K562 (cell line): ENCODE results near the gene IRF4. TPM values are rescaled to one million over a fixed set of nuclear protein-coding genes. Genes with fewer than 3 reads are reported as not detected.

ENCODE experiments used
- ATAC-seq: fragments of 200-7000 bp; cut with Tn5 transposase; 3 replicates; pipeline ENCODE4 v1.9.1; 2020; ENCODE audit warnings: moderate library complexity
- BruUV-seq: library from RNA; stranded (reverse); fragments of 400-500 nt; replicated peaks from 2 replicates; lab custom pipeline; 2021; lab: Mats Ljungman, UMichigan
- CTCF ChIA-PET: fragments of 300-600 bp; formaldehyde crosslinking; extraction: SDS; loops from one replicate; lab custom pipeline; 2021; ENCODE audit warnings: low intra/inter-chr PET ratio; lab: Yijun Ruan, JAX
- POLR2A ChIA-PET: fragments of 300-600, 350-650 bp; sonication (Branson Sonifier 250); formaldehyde crosslinking; extraction: SDS; loops from one replicate; lab custom pipeline; 2021; ENCODE audit warnings: antibody characterized with exemption, inconsistent platforms; lab: Yijun Ruan, JAX
- DNase-seq, 4 experiments: peaks; one replicate each; pipeline versions ENCODE4 v3.0.0 to v3.0.0-alpha.2; 2011 to 2018; ENCODE audit warnings: low spot score in 3 of 4, mixed read lengths in 3 of 4; ENCODE audit errors: extremely low read depth in 1 of 4
- FAIRE-seq: peaks from 2 replicates; lab custom pipeline; 2011; peaks lifted over from hg19 to GRCh38; lab: Jason Lieb, UNC
- H2AFZ ChIP-seq: 2 replicates; pipeline ENCODE4 v1.6.0; 2011; ENCODE audit warnings: low read depth, low read length, control low read depth, inconsistent platforms
- H3K27ac ChIP-seq: fragments of 200-600 bp; 3 replicates; pipeline ENCODE4 v1.8.0; 2011; ENCODE audit warnings: low read depth, mild to moderate bottlenecking, control low read depth, inconsistent platforms, low read length, moderate library complexity, mixed read lengths; ENCODE audit errors: extremely low read depth
- H3K27me3 ChIP-seq, 2 experiments: fragments of 300-600 bp in 1 of 2; 2 replicates in 1 of 2; 3 replicates in 1 of 2; pipeline versions ENCODE4 v1.6.0 to v1.8.0; 2011; ENCODE audit warnings: inconsistent platforms in 2 of 2, low read length in 2 of 2, mild to moderate bottlenecking in 1 of 2, mixed read lengths in 1 of 2, moderate library complexity in 1 of 2; ENCODE audit not compliant: control insufficient read depth in 2 of 2, insufficient read depth in 2 of 2
- H3K36me3 ChIP-seq: fragments of 300-600 bp; 3 replicates; pipeline ENCODE4 v1.8.0; 2011; ENCODE audit warnings: mild to moderate bottlenecking, low read length, inconsistent platforms; ENCODE audit not compliant: control insufficient read depth, insufficient read depth
- H3K4me1 ChIP-seq, 2 experiments: fragments of 200-600 bp in 1 of 2; replicated peaks in 1 of 2; 2 replicates in 1 of 2; 3 replicates in 1 of 2; pipeline versions ENCODE4 v1.5.1 to v1.8.0; 2011; ENCODE audit warnings: inconsistent platforms in 2 of 2, low read length in 2 of 2, mild to moderate bottlenecking in 1 of 2, mixed read lengths in 1 of 2, moderate library complexity in 1 of 2; ENCODE audit not compliant: control insufficient read depth in 2 of 2, insufficient read depth in 2 of 2
- H3K4me2 ChIP-seq: 2 replicates; pipeline ENCODE4 v1.6.1; 2011; ENCODE audit warnings: low read length, control low read depth, inconsistent platforms, mixed read lengths; ENCODE audit not compliant: insufficient read depth
- H3K4me3 ChIP-seq: fragments of 200-600 bp; sonication (generic), shearing (Covaris generic); 2 replicates; pipeline ENCODE4 v1.5.1; 2016; ENCODE audit warnings: control low read depth, inconsistent platforms
- H3K79me2 ChIP-seq: fragments of 200-600 bp; 3 replicates; pipeline ENCODE4 v1.8.0; 2011; ENCODE audit warnings: low read length, inconsistent platforms; ENCODE audit not compliant: control insufficient read depth, insufficient read depth
- H3K9ac ChIP-seq, 2 experiments: 2 replicates each; pipeline versions ENCODE4 v1.6.0 to v1.6.1; 2011; ENCODE audit warnings: low read depth in 2 of 2, low read length in 2 of 2, control low read depth in 1 of 2, inconsistent platforms in 1 of 2, mild to moderate bottlenecking in 1 of 2, mixed read lengths in 1 of 2; ENCODE audit not compliant: insufficient read depth in 1 of 2
- H3K9me1 ChIP-seq: one replicate; pipeline ENCODE4 v1.6.0; 2011; ENCODE audit warnings: inconsistent platforms, mild to moderate bottlenecking, low read length, moderate library complexity; ENCODE audit not compliant: control insufficient read depth, insufficient read depth
- H3K9me3 ChIP-seq: replicated peaks from 2 replicates; pipeline ENCODE4 v1.5.1; 2011; ENCODE audit warnings: low read depth, low read length, inconsistent platforms; ENCODE audit not compliant: control insufficient read depth, insufficient read depth
- H4K20me1 ChIP-seq: replicated peaks from 2 replicates; pipeline ENCODE4 v1.6.1; 2011; ENCODE audit warnings: low read length, inconsistent platforms, mixed read lengths; ENCODE audit not compliant: control insufficient read depth, insufficient read depth
- CBFA2T3 ChIP-seq: fragments of 450-650 bp; IDR thresholded peaks from 2 replicates; pipeline ENCODE4 v1.6.1; 2017
- CSDE1 ChIP-seq, 2 experiments: fragments of 450-650 bp; IDR thresholded peaks; 2 replicates each; pipeline ENCODE4 v1.6.1; 2016; ENCODE audit warnings: mild to moderate bottlenecking in 1 of 2
- ELF1 ChIP-seq: fragments of 200-800 bp; sonication (Bioruptor generic); IDR thresholded peaks from 2 replicates; pipeline ENCODE4 v1.6.1; 2016; ENCODE audit warnings: missing genetic modification characterization, missing compliant biosample characterization
- FOXJ2 ChIP-seq: fragments of 200-800 bp; sonication (Bioruptor generic); IDR thresholded peaks from 2 replicates; pipeline ENCODE4 v1.6.1; 2016; ENCODE audit warnings: missing genetic modification characterization, missing compliant biosample characterization
- HNRNPK ChIP-seq: fragments of 200-400 bp; formaldehyde crosslinking; IDR thresholded peaks from one replicate; pipeline ENCODE4 v1.6.1; 2018; ENCODE audit warnings: mild to moderate bottlenecking, low read depth, low read length; ENCODE audit not compliant: poor library complexity, severe bottlenecking
- HSF4 ChIP-seq: fragments of 250-450 bp; sonication (Bioruptor Pico); IDR thresholded peaks from 2 replicates; pipeline ENCODE4 v2.1.2; 2022; ENCODE audit warnings: mild to moderate bottlenecking, moderate library complexity, borderline replicate concordance
- NFXL1 ChIP-seq: fragments of 450-650 bp; formaldehyde crosslinking; IDR thresholded peaks from 2 replicates; pipeline ENCODE4 v1.4.0; 2021; ENCODE audit warnings: mild to moderate bottlenecking
- PTBP1 ChIP-seq: fragments of 200-400 bp; formaldehyde crosslinking; IDR thresholded peaks from 2 replicates; pipeline ENCODE4 v1.6.1; 2017; ENCODE audit warnings: low read depth, low read length
- RBM25 ChIP-seq: fragments of 200-400 bp; formaldehyde crosslinking; IDR thresholded peaks from 2 replicates; pipeline ENCODE4 v1.6.1; 2018; ENCODE audit warnings: low read length, low read depth, moderate library complexity; ENCODE audit not compliant: severe bottlenecking
- SIN3A ChIP-seq, 2 experiments: fragments of 150-350 bp in 1 of 2; IDR thresholded peaks; 2 replicates each; pipeline ENCODE4 v1.6.1; 2011 to 2016; ENCODE audit warnings: borderline replicate concordance in 2 of 2, low read depth in 2 of 2, low read length in 2 of 2, mild to moderate bottlenecking in 2 of 2, moderate library complexity in 2 of 2; ENCODE audit not compliant: control insufficient read depth in 1 of 2
- SMAD2 ChIP-seq: fragments of 150-350 bp; IDR thresholded peaks from 2 replicates; pipeline ENCODE4 v1.6.1; 2014; ENCODE audit warnings: low read depth, mild to moderate bottlenecking, low read length
- TAL1 ChIP-seq: fragments of 450-650 bp; IDR thresholded peaks from 2 replicates; pipeline ENCODE4 v1.6.1; 2016; ENCODE audit warnings: mild to moderate bottlenecking
- TBP ChIP-seq: optimal IDR thresholded peaks from 2 replicates; pipeline ENCODE3; 2011; ENCODE audit warnings: low read depth, low read length, improper control_type of control experiment
- TRIM28 ChIP-seq: fragments of 450-650 bp; IDR thresholded peaks from 2 replicates; pipeline ENCODE4 v1.6.1; 2017
- TSC22D4 ChIP-seq: fragments of 450-650 bp; IDR thresholded peaks from 2 replicates; pipeline ENCODE4 v1.6.1; 2016; ENCODE audit warnings: missing genetic modification characterization, missing biosample characterization, control low read depth
- ZNF23 ChIP-seq: fragments of 250-450 bp; sonication (Bioruptor Pico); IDR thresholded peaks from 2 replicates; pipeline ENCODE4 v1.4.0; 2020; ENCODE audit warnings: mild to moderate bottlenecking
- ZNF384 ChIP-seq: IDR thresholded peaks from 2 replicates; pipeline ENCODE4 v1.6.1; 2012; ENCODE audit warnings: low read depth, low read length, improper control_type of control experiment
- WGBS: fragments of 100-300 bp; shearing (Covaris generic); methylation state at CpG from one replicate; pipeline ENCODE4 v1.1.6; 2016; ENCODE audit warnings: low coverage, mixed read lengths; ENCODE audit not compliant: insufficient coverage; ENCODE audit errors: missing lambda C conversion rate; 5-methylcytosine and 5-hydroxymethylcytosine counted together
- in situ Hi-C: fragments of 300-500 bp; cut with MboI; formaldehyde crosslinking; loops from 4 replicates; pipeline ENCODE4 v1.15.0; 2018; ENCODE audit warnings: inconsistent platforms, mixed read lengths
- intact Hi-C: fragments of 100-400 bp; cut with micrococcal nuclease; formaldehyde crosslinking; loops from 2 replicates; pipeline ENCODE4 v1.14.2; 2022
- polyA plus RNA-seq, 8 experiments: library from polyadenylated mRNA; depleted of rRNA in 4 of 8; stranded (reverse) in 5 of 8; unstranded in 3 of 8; fragments of >200 nt; fragmentation: Nextera tagmentation in 2 of 8; fragmentation: Illumina TruSeq in 1 of 8; extraction: Ambion mirVana in 2 of 8; extraction: Trizol in 1 of 8; gene quantifications; 2 replicates each; pipeline versions ENCODE4 v1.2.1 to v1.2.3, GENCODE V29; 2011 to 2014; ENCODE audit warnings: inconsistent platforms in 1 of 8, missing spikeins in 1 of 8
- total RNA-seq, 7 experiments: library from RNA; depleted of rRNA in 6 of 7; stranded (reverse); fragments of >200 nt in 6 of 7; fragmentation: Illumina TruSeq in 2 of 7; extraction: Trizol in 2 of 7; gene quantifications; 2 replicates each; pipeline versions ENCODE4 v1.2.1 to v1.2.3, GENCODE V29; 2011 to 2021; ENCODE audit warnings: low replicate concordance in 1 of 7

Gene IRF4
- total and polyA plus RNA-seq, 9 of the 15 experiments (the other 6 are each of a cell fraction or from before 2014, with no cell fraction given): 0.05 to 0.33 (median 0.09) TPM; not detected in 6

GRCh38 chr6:408148-408547 lies 16.6 kb downstream of the IRF4 start:
- FAIRE-seq: no peak
- no peak for ATAC-seq
- no peak overlapping the region for H3K9ac ChIP-seq

More at GRCh38 chr6:408148-408547, 16.6 kb downstream of the IRF4 start:
- WGBS: 2% methylated on average over 5 of the region's 5 CpGs
- Histone ChIP-seq H3K27me3 (peaks cover 41 to 50% of the 10 kb centered on the region in 2 experiments), H3K4me1 (peaks cover 0 to 2% of the 10 kb centered on the region in 2 experiments; a peak in 2 of 5 replicates), H4K20me1 (no peaks in the 10 kb centered on the region), H3K4me3 (no peak overlapping the region), H3K9me1 (no peaks in the 10 kb centered on the region), H3K27ac (no peak overlapping the region), H3K36me3 (no peaks in the 10 kb centered on the region), H3K9me3 (no peaks in the 10 kb centered on the region), H3K4me2 (peak overlapping the region; percentile 6; the same call in 1 of the 2 replicates), H3K79me2 (no peaks in the 10 kb centered on the region), H2AFZ (peak overlapping the region; percentile 34)
- intact Hi-C loops (loop anchor here (2.0 to 5.0 kb wide), 3 partner anchors 116 to 219 kb away; partner anchors contain the start of gene DUSP22), in situ Hi-C loops (loop anchor here (10.0 kb wide), 1 partner anchor 193 kb away; no protein-coding TSS in a partner anchor)
- ChIA-PET POLR2A (no interaction called here), CTCF (interaction anchor here (1.4 to 2.4 kb wide), 2 partner anchors 191 to 219 kb away, joined by 8 to 14 read pairs; no protein-coding TSS in a partner anchor)
- DNase-seq: no peak
- BruUV-seq: no TSS peak
- no peak for TF ChIP-seq HNRNPK
- TF ChIP-seq TSC22D4 (tag): no peak
- no peak for TF ChIP-seq FOXJ2
- TF ChIP-seq TAL1: no peak
- TF ChIP-seq RBM25: no peak
- TF ChIP-seq SMAD2: no peak
- no peak for TF ChIP-seq ZNF23
- TF ChIP-seq TRIM28: no peak
- no peak for TF ChIP-seq SIN3A (IDR thresholded peaks at IDR 0.05; ENCODE audit: borderline replicate concordance in 2 of 2, control insufficient read depth in 1 of 2, low read depth in 2 of 2, low read length in 2 of 2)
- no peak; the same call in 1 of the 2 replicates for TF ChIP-seq ELF1 (tag)
- TF ChIP-seq NFXL1 (CRISPR knock-in tag): no peak
- no peak for TF ChIP-seq TBP
- no peak for TF ChIP-seq CSDE1 (IDR thresholded peaks at IDR 0.05)
- TF ChIP-seq CBFA2T3: no peak
- no peak for TF ChIP-seq ZNF384
- no peak for TF ChIP-seq HSF4 (CRISPR knock-in tag)
- TF ChIP-seq PTBP1: no peak
